Keratinocyte (primary cell): ENCODE measurements around the gene MYPOP.
A peak's percentile ranks its signal among the peaks of the same experiment; 100 is the strongest.

ENCODE experiments used
- EZH2 ChIP-seq: IDR thresholded peaks from one replicate; pipeline ENCODE4 v1.6.1; 2012; ENCODE audit warnings: inconsistent platforms, mild to moderate bottlenecking, low read length, moderate library complexity
- TF ChIP-seq, protein P1 (sequence below), 3 experiments: IDR thresholded peaks in 1 of 3; conservative IDR thresholded peaks in 1 of 3; optimal IDR thresholded peaks in 1 of 3; 2 replicates in 2 of 3; 3 replicates in 1 of 3; pipeline versions ENCODE3 to v1.5.1; 2011; ENCODE audit warnings: low read length in 3 of 3, mild to moderate bottlenecking in 3 of 3, moderate library complexity in 2 of 3, control low read depth in 1 of 3, inconsistent platforms in 1 of 3; ENCODE audit not compliant: insufficient read depth in 2 of 3; ENCODE audit errors: extremely low read depth in 1 of 3

DNA sequence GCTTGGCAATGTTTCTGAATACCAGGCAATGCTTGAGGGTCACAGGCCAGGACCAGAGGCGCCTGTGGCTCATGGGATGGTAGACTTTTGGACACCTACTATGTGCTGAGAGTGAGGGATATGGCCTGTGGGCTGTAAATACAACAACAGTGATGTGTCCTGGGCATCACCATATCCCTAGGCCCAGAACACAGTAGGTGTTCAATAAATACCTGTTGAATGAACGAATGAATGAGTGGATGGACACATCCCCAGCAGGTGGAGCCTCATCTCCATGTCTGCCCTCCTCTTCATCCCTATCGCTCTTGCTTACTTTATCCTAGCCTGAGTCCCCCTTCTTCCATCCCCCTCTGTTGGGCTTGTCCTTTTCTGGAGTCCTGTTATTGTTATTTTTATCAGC lies 28.6 kb upstream of the MYPOP start:
- TF ChIP-seq, protein P1, sequence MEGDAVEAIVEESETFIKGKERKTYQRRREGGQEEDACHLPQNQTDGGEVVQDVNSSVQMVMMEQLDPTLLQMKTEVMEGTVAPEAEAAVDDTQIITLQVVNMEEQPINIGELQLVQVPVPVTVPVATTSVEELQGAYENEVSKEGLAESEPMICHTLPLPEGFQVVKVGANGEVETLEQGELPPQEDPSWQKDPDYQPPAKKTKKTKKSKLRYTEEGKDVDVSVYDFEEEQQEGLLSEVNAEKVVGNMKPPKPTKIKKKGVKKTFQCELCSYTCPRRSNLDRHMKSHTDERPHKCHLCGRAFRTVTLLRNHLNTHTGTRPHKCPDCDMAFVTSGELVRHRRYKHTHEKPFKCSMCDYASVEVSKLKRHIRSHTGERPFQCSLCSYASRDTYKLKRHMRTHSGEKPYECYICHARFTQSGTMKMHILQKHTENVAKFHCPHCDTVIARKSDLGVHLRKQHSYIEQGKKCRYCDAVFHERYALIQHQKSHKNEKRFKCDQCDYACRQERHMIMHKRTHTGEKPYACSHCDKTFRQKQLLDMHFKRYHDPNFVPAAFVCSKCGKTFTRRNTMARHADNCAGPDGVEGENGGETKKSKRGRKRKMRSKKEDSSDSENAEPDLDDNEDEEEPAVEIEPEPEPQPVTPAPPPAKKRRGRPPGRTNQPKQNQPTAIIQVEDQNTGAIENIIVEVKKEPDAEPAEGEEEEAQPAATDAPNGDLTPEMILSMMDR (optimal IDR thresholded peaks at IDR 0.05 in 1 of 3, IDR thresholded peaks at IDR 0.05 in 1 of 3, conservative IDR thresholded peaks at IDR 0.05 in 1 of 3; ENCODE audit: extremely low read depth in 1 of 3, insufficient read depth in 2 of 3, low read length in 3 of 3) = peak in 1 of 3 experiments; percentile 49
- TF ChIP-seq EZH2 = no peak
